Body of pancreas (tissue), 4 donors: ENCODE measurements around the gene MYBL2. TPM values are rescaled to one million over a fixed set of nuclear protein-coding genes. Genes with fewer than 3 reads are reported as not detected.
A peak's percentile ranks its signal among the peaks of the same experiment; 100 is the strongest.

ENCODE experiments used
- ATAC-seq: fragments of 150-250 bp; one replicate; pipeline ENCODE4 v1.9.1; 2016
- DNase-seq, 4 donors: peaks; one replicate each; pipeline ENCODE4 v3.0.0-alpha.2; 2019
- H3K27ac ChIP-seq, 4 donors: fragments of 200-600 bp; sonication (generic); 1 replicate in 3 of 4; 2 replicates in 1 of 4; pipeline versions ENCODE4 v1.5.1 to v1.6.1; 2016 to 2019; ENCODE audit warnings: mild to moderate bottlenecking in 1 of 4, mixed read lengths in 1 of 4, moderate library complexity in 1 of 4
- H3K27me3 ChIP-seq, 2 donors: fragments of 200-600 bp; sonication (generic); one replicate each; pipeline ENCODE4 v1.6.0; 2016; ENCODE audit warnings: mild to moderate bottlenecking in 1 of 2
- H3K36me3 ChIP-seq, 2 donors: fragments of 200-600 bp; sonication (generic); replicated peaks in 1 of 2; 2 replicates each; pipeline ENCODE4 v1.5.1; 2016; ENCODE audit warnings: low read depth in 2 of 2; ENCODE audit not compliant: insufficient read depth in 1 of 2
- H3K4me1 ChIP-seq: fragments of 200-600 bp; sonication (generic); one replicate; pipeline ENCODE4 v1.6.0; 2016
- H3K4me3 ChIP-seq, 2 donors: fragments of 200-600 bp; sonication (generic); 1 replicate in 1 of 2; 2 replicates in 1 of 2; pipeline ENCODE4 v1.5.1; 2016 to 2019
- H3K9me3 ChIP-seq, 3 donors: fragments of 200-600 bp; sonication (generic); 1 replicate in 2 of 3; 2 replicates in 1 of 3; pipeline ENCODE4 v1.5.1; 2016
- POLR2A ChIP-seq, 3 donors: fragments of 450-650 bp; IDR thresholded peaks; one replicate each; pipeline ENCODE4 v1.6.1; 2016; ENCODE audit warnings: antibody characterized with exemption in 3 of 3, mild to moderate bottlenecking in 2 of 3
- WGBS, 2 donors: methylation state at CpG; one replicate each; pipeline ENCODE4 v1.1.5; 2017; 5-methylcytosine and 5-hydroxymethylcytosine counted together
- intact Hi-C: fragments of 100-400 bp; cut with DNase I; formaldehyde crosslinking; loops from one replicate; pipeline ENCODE4 v1.15.1; 2023
- total RNA-seq, 2 donors: library from RNA; depleted of rRNA; stranded (reverse); fragments of >200 nt; gene quantifications; one replicate each; pipeline ENCODE4 v1.1.0, GENCODE V29; 2016
- TF ChIP-seq, protein P1 (sequence below), 7 experiments: fragments of 450-650 bp in 4 of 7; fragments of 200-600 bp in 3 of 7; sonication (generic) in 3 of 7; IDR thresholded peaks; one replicate each; pipeline ENCODE4 v1.5.1; 2016 to 2019; ENCODE audit warnings: antibody characterized with exemption in 7 of 7

The MYBL2 gene
- total RNA-seq, 2 donors from 2014 or later, result 3.0 to 3.6 TPM

DNA sequence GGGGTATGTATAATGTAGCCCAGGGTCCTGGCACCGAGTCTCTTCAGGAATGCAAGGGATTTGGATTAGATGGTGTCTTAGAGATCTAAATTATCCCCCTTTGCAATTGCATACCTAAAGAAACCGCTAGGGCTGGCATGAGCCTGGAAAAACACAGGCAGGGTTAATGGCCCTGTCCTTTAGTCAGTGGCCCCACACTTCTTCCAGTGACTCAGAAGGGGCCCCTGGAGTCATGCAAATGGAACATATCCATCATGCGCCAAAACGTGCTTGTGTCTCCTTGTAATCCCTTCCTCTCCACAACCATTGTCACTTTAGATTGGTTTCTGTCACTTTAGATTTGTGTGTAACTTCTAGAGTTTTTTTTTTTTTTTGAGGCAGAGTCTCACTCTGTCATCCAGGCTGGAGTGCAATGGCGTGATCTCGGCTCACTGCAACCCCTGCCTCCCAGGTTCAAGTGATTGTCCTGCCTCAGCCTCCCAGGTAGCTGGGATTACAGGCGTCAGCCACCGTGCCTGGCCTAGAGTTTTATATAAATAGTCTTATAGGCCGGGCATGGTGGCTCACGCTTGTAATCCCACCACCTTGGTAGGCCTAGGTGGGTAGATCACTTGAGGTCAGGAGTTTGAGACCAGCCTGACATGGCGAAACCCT, 8.7 kb upstream of the MYBL2 start:
- peak overlapping the region; percentile 84 to 92 (median 84) for H3K27ac ChIP-seq
- DNase-seq, result no peak
- H3K27me3 ChIP-seq, result no peaks in the 10 kb centered on the region
- TF ChIP-seq POLR2A (IDR thresholded peaks at IDR 0.05), result no peak
- TF ChIP-seq, protein P1, sequence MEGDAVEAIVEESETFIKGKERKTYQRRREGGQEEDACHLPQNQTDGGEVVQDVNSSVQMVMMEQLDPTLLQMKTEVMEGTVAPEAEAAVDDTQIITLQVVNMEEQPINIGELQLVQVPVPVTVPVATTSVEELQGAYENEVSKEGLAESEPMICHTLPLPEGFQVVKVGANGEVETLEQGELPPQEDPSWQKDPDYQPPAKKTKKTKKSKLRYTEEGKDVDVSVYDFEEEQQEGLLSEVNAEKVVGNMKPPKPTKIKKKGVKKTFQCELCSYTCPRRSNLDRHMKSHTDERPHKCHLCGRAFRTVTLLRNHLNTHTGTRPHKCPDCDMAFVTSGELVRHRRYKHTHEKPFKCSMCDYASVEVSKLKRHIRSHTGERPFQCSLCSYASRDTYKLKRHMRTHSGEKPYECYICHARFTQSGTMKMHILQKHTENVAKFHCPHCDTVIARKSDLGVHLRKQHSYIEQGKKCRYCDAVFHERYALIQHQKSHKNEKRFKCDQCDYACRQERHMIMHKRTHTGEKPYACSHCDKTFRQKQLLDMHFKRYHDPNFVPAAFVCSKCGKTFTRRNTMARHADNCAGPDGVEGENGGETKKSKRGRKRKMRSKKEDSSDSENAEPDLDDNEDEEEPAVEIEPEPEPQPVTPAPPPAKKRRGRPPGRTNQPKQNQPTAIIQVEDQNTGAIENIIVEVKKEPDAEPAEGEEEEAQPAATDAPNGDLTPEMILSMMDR (IDR thresholded peaks at IDR 0.05), result no peak
- WGBS, 2 donors, result 47 to 69% methylated on average over 6 to 11 of the region's 11 CpGs
- ATAC-seq, result no peak
- H3K4me1 ChIP-seq, result peaks cover 20% of the 10 kb centered on the region
- no peaks in the 10 kb centered on the region for H3K36me3 ChIP-seq
- no peaks in the 10 kb centered on the region for H3K9me3 ChIP-seq
- intact Hi-C loops, result no loop called here
- H3K4me3 ChIP-seq, result peak overlapping the region in 1 of 2 donors; percentile 38

DNA sequence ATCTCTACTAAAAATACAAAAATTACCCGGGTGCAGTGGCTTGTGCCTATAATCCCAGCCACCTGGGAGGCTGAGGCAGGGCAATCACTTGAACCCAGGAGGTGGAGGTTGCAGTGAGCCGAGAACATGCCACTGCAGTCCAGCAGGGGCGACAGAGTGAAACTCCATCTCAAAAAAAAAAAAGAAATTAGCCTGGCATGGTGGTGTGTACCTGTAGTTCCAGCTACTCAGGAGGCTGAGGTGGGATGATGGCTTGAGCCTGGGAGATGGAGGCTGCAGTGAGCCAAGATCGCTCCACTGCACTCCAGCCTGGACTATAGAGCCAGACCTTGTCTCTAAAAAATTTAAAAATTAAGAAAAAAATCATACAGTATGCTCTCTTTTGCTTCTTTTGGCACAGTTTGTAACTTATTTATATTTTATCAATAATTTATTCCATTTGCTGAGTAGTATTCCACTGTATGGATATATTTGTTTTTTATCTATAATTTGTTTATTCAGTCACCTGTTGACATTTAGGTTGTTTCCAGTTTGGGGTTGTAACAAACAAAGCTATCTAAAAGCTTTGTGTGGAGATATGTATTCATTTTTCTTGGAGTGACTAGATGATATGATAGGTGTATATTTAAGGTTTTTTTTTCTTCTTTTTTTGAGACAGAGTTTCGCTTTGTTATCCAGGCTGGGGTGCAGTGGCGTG, 8.0 kb upstream of the MYBL2 start:
- TF ChIP-seq, protein P1 (IDR thresholded peaks at IDR 0.05), result no peak
- no peak for TF ChIP-seq POLR2A (IDR thresholded peaks at IDR 0.05)
- Histone ChIP-seq H3K4me1 (peaks cover 14% of the 10 kb centered on the region), H3K36me3 (no peaks in the 10 kb centered on the region), H3K9me3 (no peaks in the 10 kb centered on the region), H3K27me3 (no peaks in the 10 kb centered on the region), H3K4me3 (no peak overlapping the region), H3K27ac (no peak overlapping the region)
- intact Hi-C loops, result no loop called here
- ATAC-seq, result no peak
- 61 to 84% methylated on average over 6 of the region's 6 CpGs for WGBS, 2 donors
- DNase-seq, result no peak

DNA sequence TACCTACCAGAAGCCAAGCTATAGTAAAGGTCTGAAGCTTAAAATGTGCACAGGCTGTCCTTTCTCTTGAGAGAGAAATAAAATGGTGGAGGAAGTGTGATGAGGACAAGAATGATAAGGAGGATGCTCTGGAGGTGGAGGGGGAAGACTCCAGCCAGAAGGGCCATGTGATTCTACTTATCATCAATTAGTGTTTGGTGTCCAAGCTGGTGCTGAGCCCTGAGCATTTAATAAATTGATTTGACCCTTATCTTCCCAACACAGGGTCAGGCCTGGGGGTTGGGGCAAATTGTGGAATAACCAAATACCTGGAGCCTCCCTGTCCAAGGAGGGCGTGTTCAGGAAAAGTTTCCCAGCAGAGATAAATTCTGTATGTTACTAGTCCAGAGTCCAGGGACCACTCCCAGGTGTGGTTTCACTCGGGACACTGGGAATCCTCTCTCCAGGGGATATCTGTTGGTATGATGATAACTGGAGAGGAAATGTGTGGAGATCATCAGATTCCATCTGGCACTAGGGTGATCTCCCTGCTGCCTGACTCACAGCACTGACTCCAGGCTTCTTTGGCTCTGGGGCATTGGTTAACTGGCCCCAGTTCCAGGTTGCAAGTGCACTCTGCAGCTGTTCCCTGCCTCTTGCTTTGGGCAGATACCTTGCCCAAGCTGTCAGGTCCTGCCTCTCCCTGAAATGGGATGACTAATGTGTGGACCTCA, 3.8 kb upstream of the MYBL2 start:
- 57 to 80% methylated on average over 1 to 2 of the region's 2 CpGs for WGBS, 2 donors
- DNase-seq, result no peak

DNA sequence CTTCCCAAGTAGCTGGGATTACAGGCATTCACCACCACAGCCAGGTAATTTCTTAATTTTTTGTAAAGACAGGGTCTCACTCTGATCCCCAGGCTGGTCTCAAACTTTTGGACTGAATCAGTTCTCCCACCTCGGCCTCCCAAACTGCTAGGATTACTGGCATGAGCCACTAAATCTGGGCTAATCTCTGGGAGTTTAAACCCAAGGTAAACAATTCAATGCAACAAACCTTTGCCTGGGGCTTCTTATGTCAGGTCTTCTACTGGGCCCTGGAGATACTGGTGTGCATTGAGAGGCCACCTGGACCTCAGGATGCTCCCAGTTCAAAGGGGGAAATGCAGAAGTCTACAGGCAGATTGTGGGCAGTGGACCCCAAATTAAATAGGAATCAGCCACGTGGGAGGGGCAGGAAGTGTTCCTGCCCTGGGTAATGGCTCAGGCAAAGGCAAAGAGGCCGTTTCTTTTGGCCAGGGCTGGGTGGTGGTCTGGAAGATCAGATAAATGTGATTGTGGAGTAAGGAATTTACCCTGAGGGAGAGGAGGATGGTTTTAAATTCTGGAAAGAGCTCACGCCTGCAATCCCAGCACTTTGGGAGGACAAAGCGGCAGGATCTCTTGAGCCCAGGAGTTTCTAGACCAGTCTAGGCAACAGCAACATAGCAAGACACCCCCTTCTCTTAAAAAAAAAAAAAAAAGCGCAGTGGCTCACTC, 1.3 kb upstream of the MYBL2 start:
- Histone ChIP-seq H3K27ac (no peak overlapping the region), H3K27me3 (no peaks in the 10 kb centered on the region), H3K9me3 (no peaks in the 10 kb centered on the region), H3K4me1 (peaks cover 14% of the 10 kb centered on the region), H3K4me3 (no peak overlapping the region), H3K36me3 (no peaks in the 10 kb centered on the region)
- ATAC-seq (no peak), DNase-seq (no peak)
- TF ChIP-seq POLR2A (IDR thresholded peaks at IDR 0.05), result no peak
- TF ChIP-seq, protein P1 (IDR thresholded peaks at IDR 0.05), result no peak
- WGBS, 2 donors, result 74 to 83% methylated on average over 6 of the region's 6 CpGs
- intact Hi-C loops, result no loop called here

More for the DNA sequence above, 3.8 kb upstream of the MYBL2 start:
- intact Hi-C loops, result no loop called here
- TF ChIP-seq, protein P1 (IDR thresholded peaks at IDR 0.05), result no peak
- TF ChIP-seq POLR2A (IDR thresholded peaks at IDR 0.05), result no peak
- Histone ChIP-seq H3K27ac (no peak overlapping the region), H3K9me3 (no peaks in the 10 kb centered on the region), H3K27me3 (no peaks in the 10 kb centered on the region), H3K36me3 (no peaks in the 10 kb centered on the region), H3K4me3 (no peak overlapping the region), H3K4me1 (peaks cover 17% of the 10 kb centered on the region)
- no peak for ATAC-seq
